Smooth muscle cell (in vitro differentiated cells): ENCODE data around the gene ARHGDIG. TPM values are rescaled to one million over a fixed set of nuclear protein-coding genes. Genes with fewer than 3 reads are reported as not detected.

ENCODE experiments used
- DNase-seq: peaks from one replicate; lab custom pipeline; 2025; ENCODE audit not compliant: unreplicated experiment; lab: John Stamatoyannopoulos, UW
- H2AFZ ChIP-seq: fragments of 200-600 bp; sonication (generic); 2 replicates; pipeline ENCODE4 v1.6.0; 2016; ENCODE audit warnings: antibody characterized with exemption, low read depth, mild to moderate bottlenecking
- H3F3A ChIP-seq: fragments of 200-600 bp; sonication (generic); 2 replicates; pipeline ENCODE4 v1.6.0; 2017; ENCODE audit warnings: antibody characterized with exemption, low read depth
- H3K27ac ChIP-seq: fragments of 200-600 bp; sonication (generic); 2 replicates; pipeline ENCODE4 v1.5.1; 2016; ENCODE audit warnings: low read depth, mild to moderate bottlenecking
- H3K27me3 ChIP-seq: fragments of 200-600 bp; sonication (generic); 2 replicates; pipeline ENCODE4 v1.6.1; 2016; ENCODE audit warnings: low read depth, mild to moderate bottlenecking
- H3K36me3 ChIP-seq: fragments of 200-600 bp; sonication (generic); 2 replicates; pipeline ENCODE4 v1.5.1; 2016; ENCODE audit warnings: low read depth
- H3K4me1 ChIP-seq: fragments of 200-600 bp; sonication (generic); 2 replicates; pipeline ENCODE4 v1.5.1; 2016; ENCODE audit warnings: low read depth
- H3K4me2 ChIP-seq: fragments of 200-600 bp; sonication (generic); 2 replicates; pipeline ENCODE4 v1.6.0; 2016; ENCODE audit warnings: mild to moderate bottlenecking
- H3K4me3 ChIP-seq: fragments of 200-600 bp; sonication (generic); 2 replicates; pipeline ENCODE4 v1.5.1; 2016; ENCODE audit warnings: mild to moderate bottlenecking
- H3K79me2 ChIP-seq: fragments of 200-600 bp; sonication (generic); 2 replicates; pipeline ENCODE4 v1.6.0; 2016; ENCODE audit warnings: low read depth, mild to moderate bottlenecking
- H3K9ac ChIP-seq: fragments of 200-600 bp; sonication (generic); 2 replicates; pipeline ENCODE4 v1.6.0; 2016; ENCODE audit warnings: low read depth
- H3K9me3 ChIP-seq: fragments of 200-600 bp; sonication (generic); replicated peaks from 2 replicates; pipeline ENCODE4 v1.5.1; 2016; ENCODE audit warnings: low read depth
- H4K20me1 ChIP-seq: fragments of 200-600 bp; sonication (generic); 2 replicates; pipeline ENCODE4 v1.6.0; 2016; ENCODE audit warnings: low read depth
- WGBS: methylation state at CpG from one replicate; pipeline ENCODE4 v1.1.7; 2016; ENCODE audit warnings: low lambda C conversion rate; 5-methylcytosine and 5-hydroxymethylcytosine counted together
- polyA plus RNA-seq: library from polyadenylated mRNA; unstranded; fragments of >200 nt; fragmentation: Nextera tagmentation; extraction: Ambion mirVana; gene quantifications from 2 replicates; pipeline ENCODE4 v1.2.1, GENCODE V29; 2016
- total RNA-seq: library from RNA; depleted of rRNA; stranded (reverse); fragments of >200 nt; gene quantifications from 2 replicates; pipeline ENCODE4 v1.2.3, GENCODE V29; 2014
- TF ChIP-seq, protein P1 (sequence below): fragments of 200-600 bp; sonication (generic); IDR thresholded peaks from 2 replicates; pipeline ENCODE4 v1.5.1; 2017; ENCODE audit warnings: borderline replicate concordance, mild to moderate bottlenecking, antibody characterized with exemption; ENCODE audit not compliant: insufficient read depth, poor library complexity, severe bottlenecking

The ARHGDIG gene
- total and polyA plus RNA-seq, 2 experiments from 2014 or later, result 0.58 to 2.9 TPM

DNA sequence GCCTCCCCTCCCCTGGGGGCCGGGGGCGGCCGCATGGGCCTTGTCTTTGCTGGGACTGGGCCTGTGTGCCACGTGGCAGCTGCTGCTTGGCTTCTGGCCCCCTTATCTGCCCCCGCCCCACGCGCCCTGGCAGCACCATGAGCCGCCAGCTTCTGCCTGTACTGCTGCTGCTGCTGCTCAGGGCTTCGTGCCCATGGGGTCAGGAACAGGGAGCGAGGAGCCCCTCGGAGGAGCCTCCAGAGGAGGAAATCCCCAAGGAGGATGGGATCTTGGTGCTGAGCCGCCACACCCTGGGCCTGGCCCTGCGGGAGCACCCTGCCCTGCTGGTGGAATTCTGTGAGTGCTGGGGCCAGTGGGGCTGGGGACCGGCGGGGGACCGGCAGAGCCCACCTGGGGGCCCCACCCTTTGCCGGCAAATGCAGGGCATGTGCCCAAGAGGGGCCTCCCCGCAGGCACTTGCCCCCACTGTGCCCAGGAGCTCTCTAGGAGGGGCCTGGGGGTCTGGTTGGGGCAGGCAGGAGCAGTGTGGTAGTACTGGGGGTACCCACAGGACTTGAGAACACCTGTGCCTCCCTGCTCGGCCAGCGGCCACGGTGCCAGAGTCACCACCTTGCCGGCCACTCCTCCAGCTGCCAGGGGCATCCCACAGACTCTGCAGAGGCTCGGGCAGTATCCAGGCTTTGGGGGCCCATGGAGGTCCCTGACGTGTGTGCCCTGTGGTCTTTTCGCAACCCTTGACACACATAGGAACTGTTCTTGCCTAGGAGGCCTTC is 2.8 kb downstream of the ARHGDIG start, which contains the start of gene PDIA2:
Gene PDIA2 (plus strand): TSS at position 132 of the 773 bp plus-strand sequence. CDS start 6 bp downstream, at position 138.
- TF ChIP-seq, protein P1, sequence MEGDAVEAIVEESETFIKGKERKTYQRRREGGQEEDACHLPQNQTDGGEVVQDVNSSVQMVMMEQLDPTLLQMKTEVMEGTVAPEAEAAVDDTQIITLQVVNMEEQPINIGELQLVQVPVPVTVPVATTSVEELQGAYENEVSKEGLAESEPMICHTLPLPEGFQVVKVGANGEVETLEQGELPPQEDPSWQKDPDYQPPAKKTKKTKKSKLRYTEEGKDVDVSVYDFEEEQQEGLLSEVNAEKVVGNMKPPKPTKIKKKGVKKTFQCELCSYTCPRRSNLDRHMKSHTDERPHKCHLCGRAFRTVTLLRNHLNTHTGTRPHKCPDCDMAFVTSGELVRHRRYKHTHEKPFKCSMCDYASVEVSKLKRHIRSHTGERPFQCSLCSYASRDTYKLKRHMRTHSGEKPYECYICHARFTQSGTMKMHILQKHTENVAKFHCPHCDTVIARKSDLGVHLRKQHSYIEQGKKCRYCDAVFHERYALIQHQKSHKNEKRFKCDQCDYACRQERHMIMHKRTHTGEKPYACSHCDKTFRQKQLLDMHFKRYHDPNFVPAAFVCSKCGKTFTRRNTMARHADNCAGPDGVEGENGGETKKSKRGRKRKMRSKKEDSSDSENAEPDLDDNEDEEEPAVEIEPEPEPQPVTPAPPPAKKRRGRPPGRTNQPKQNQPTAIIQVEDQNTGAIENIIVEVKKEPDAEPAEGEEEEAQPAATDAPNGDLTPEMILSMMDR, result no peak
- Histone ChIP-seq H3K4me3 (no peak within 1 kb of the TSS), H2AFZ (no peak within 1 kb of the TSS), H3K36me3 (no peaks in the 10 kb centered on the region), H3K4me2 (no peak within 1 kb of the TSS), H4K20me1 (no peaks in the 10 kb centered on the region), H3K27me3 (peaks cover 28% of the 10 kb centered on the region), H3K9me3 (no peaks in the 10 kb centered on the region), H3K4me1 (no peaks in the 10 kb centered on the region), H3K9ac (no peak within 1 kb of the TSS), H3F3A (no peaks in the 10 kb centered on the region), H3K27ac (no peak within 1 kb of the TSS), H3K79me2 (no peaks in the 10 kb centered on the region)
- 90% methylated on average over 19 of the region's 25 CpGs for WGBS
- DNase-seq, result no peak

DNA sequence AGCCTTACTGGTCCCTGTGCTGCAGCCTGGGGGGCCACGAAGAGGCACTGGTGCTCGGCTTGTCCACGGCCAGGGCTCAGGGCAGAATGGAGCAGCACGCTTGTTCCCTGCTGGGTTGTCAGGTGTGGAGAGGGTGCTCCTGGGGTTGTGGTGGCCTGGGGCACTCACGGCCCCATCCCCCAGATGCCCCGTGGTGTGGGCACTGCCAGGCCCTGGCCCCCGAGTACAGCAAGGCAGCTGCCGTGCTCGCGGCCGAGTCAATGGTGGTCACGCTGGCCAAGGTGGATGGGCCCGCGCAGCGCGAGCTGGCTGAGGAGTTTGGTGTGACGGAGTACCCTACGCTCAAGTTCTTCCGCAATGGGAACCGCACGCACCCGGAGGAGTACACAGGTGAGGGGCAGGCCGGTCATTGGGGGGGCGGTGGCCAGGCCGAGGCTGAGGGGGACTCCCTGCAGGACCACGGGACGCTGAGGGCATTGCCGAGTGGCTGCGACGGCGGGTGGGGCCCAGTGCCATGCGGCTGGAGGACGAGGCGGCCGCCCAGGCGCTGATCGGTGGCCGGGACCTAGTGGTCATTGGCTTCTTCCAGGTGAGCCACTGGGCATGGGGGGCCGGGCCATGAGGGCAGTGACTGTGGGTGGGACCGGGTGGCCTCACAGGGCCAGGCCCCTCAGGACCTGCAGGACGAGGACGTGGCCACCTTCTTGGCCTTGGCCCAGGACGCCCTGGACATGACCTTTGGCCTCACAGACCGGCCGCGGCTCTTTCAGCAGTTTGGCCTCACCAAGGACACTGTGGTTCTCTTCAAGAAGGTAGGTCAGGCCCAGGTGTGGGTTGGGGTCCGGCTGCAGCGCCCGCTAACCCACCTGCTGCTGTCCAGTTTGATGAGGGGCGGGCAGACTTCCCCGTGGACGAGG is 4.1 kb downstream of the ARHGDIG start:
- no peak for DNase-seq
- H3K4me1 ChIP-seq, result no peaks in the 10 kb centered on the region
- no peak overlapping the region for H3K9ac ChIP-seq
- no peak overlapping the region for H2AFZ ChIP-seq
- no peaks in the 10 kb centered on the region for H4K20me1 ChIP-seq
- WGBS, result 97% methylated on average over 45 of the region's 52 CpGs
- H3K27me3 ChIP-seq, result peaks cover 23% of the 10 kb centered on the region
- H3K4me3 ChIP-seq, result no peak overlapping the region
- H3K27ac ChIP-seq, result no peak overlapping the region
- H3K4me2 ChIP-seq, result no peak overlapping the region
- TF ChIP-seq, protein P1, result no peak
- H3K79me2 ChIP-seq, result no peaks in the 10 kb centered on the region
- no peaks in the 10 kb centered on the region for H3K36me3 ChIP-seq
- H3F3A ChIP-seq, result no peaks in the 10 kb centered on the region
- no peaks in the 10 kb centered on the region for H3K9me3 ChIP-seq

DNA sequence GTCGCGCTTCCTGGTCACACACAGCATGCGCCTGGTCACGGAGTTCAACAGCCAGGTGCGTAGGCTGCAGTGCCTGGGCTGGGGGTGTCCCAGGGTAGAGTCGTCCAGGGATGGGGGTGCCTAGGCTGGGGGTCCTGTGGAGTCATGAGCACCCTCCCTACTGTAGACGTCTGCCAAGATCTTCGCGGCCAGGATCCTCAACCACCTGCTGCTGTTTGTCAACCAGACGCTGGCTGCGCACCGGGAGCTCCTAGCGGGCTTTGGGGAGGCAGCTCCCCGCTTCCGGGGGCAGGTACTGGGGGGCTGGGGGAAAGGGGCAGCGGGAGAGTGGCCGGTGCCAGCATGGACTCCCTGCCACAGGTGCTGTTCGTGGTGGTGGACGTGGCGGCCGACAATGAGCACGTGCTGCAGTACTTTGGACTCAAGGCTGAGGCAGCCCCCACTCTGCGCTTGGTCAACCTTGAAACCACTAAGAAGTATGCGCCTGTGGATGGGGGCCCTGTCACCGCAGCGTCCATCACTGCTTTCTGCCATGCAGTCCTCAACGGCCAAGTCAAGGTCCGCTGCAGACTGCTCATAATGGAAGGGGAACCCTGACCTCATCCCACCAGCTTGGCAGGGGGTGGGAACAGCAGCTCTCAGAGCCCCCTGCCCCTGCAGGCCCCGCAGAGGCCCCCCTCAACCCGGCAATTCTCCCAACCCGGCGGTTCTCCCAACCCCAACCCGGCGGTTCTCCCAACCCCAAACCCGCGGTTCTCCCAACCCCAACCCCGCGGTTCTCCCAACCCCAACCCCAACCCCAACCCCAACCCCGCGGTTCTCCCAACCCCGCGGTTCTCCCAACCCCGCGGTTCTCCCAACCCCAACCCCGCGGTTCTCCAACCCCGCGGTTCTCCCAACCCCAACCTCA is 5.0 kb downstream of the ARHGDIG start:
- Histone ChIP-seq H3K4me2 (no peak overlapping the region), H3K9ac (no peak overlapping the region), H2AFZ (no peak overlapping the region)

More for the DNA sequence above, 5.0 kb downstream of the ARHGDIG start:
- TF ChIP-seq, protein P1, result no peak
- WGBS, result 94% methylated on average over 20 of the region's 48 CpGs
- no peak for DNase-seq
- H3K27me3 ChIP-seq, result peaks cover 16% of the 10 kb centered on the region
- no peaks in the 10 kb centered on the region for H3F3A ChIP-seq
- no peaks in the 10 kb centered on the region for H3K36me3 ChIP-seq
- no peaks in the 10 kb centered on the region for H4K20me1 ChIP-seq
- no peaks in the 10 kb centered on the region for H3K9me3 ChIP-seq
- H3K4me3 ChIP-seq, result no peak overlapping the region
- no peak overlapping the region for H3K27ac ChIP-seq
- H3K4me1 ChIP-seq, result no peaks in the 10 kb centered on the region
- H3K79me2 ChIP-seq, result no peaks in the 10 kb centered on the region
